ENCODE measurements around the gene EPHX1.

GRCh38 chr1:225815526-225816178 lies 5.7 kb downstream of the EPHX1 start:
- TF ChIP-seq CTCF (IDR thresholded peaks at IDR 0.05) (no peak), POLR2A (IDR thresholded peaks at IDR 0.05) (no peak)

All from vagina (tissue), 2 donors.